ENCODE results near the gene SOCS7.
"Not testable (repeated sequence)": the region's sequence is repeated elsewhere in the genome, so short reads cannot be mapped to it uniquely, and the experiment has no call there.

The SOCS7 gene

DNA sequence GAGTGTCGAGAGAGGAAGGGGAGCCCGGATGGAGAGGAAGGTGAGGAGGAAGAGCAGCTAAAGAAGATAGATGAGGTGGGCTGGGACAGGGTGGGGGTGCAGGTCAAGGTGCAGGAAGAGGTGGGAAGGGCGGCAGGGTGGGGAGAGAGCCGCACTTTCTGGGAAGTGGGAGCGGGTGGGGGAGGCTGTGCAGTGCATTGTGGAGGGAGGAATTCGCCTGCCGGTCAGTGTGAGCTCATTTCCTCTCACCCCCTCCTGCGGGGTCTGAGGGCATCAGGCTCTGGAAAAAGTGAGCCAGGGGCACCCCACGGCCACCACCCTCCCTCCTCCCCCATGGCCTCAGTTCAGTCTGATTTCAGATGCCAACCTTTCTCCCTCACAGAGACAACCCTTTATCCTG, 74.1 kb downstream of the SOCS7 start:
- FAIRE-seq (no peak), DNase-seq (ENCODE audit: insufficient read length, low spot score) (peak; percentile 71)
- TF ChIP-seq POLR2A (IDR thresholded peaks at IDR 0.05; ENCODE audit: low read depth, low read length): no peak

DNA sequence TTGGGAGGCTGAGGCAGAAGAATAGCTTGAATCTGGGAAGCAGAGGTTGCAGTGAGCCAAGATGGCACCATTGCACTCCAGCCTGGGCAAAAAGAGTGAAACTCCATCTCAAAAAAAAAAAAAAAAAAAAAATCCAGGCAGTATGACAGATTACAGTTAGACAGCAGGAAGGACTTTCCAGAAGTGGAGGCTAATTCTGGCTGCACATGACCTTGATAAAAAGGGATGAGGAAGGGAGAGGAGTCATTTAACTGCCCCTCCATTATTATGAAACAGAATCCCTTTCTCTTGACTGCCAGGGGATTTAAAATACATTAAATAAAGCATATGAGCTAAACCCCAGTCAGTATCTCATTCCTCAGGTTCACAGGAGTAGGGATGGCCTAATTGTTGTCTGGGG, 74.8 kb downstream of the SOCS7 start:
- no peak for TF ChIP-seq POLR2A (IDR thresholded peaks at IDR 0.05; ENCODE audit: low read depth, low read length)
- FAIRE-seq: no peak
- no peak for DNase-seq (ENCODE audit: insufficient read length, low spot score)

DNA sequence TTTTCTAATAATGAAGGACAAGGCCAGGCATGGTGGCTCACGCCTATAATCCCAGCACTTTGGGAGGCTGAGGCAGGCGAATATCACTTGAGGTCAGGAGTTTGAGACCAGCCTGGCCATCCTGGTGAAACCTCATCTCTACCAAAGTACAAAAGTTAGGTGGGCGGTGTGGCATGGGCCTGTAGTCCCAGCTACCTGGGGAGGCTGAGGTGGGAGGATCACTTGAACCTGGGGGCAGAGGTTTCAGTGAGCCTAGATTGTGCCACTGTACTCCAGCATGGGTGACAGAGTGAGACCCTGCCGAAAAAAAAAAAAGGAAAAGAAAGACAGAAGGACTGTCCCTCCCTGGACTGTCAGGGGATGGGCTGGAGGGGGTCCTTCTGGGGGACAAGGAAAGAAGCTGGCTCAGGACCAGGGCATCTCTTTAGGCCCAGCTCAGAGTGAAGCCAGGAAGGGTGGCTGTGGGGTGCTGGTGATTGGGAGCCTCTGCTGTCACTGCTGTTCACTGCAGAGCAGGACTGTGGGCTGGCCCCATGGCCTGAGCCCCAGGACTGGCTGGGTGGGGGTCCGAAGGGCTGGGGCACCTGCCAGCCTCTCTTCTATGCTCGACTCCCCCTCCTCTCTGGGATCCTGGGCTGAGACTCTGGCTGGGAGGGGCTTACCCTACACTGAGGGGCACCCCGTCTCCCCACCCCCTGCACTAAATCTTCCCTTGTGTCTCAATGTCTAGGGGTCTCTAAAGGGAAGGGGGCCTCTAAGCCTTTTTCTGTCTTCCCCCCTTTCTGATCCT, 75.7 kb downstream of the SOCS7 start:
- DNase-seq (ENCODE audit: insufficient read length, low spot score) (no peak), FAIRE-seq (no peak)
- no peak for TF ChIP-seq POLR2A (IDR thresholded peaks at IDR 0.05; ENCODE audit: low read depth, low read length)

DNA sequence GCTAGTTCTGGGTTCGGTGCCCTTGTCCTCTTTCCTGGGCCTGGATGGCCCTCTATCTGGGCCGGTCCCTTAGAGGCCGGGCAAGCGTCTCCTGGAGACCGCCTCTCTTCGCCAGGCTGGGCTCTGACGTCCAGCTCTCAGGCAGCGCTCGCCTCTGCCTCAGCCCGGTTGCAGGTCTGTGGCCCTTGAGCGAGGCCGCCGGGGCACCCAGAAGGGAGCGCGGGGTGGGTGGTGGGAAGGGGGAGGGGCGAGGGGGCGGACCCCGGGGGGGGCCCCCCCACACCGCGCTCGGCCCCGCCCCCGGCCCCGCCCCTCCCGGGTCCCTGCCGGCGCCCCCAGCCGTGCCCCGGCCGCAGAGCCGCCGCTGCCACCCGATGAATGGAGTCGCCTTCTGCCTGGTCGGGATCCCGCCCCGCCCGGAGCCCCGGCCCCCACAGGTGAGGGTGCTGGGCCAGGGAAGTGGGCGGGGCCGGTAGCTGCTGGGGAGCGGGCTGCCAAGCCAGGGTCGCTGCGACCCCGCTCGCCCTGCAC, 76.5 kb downstream of the SOCS7 start, which contains the start of gene ARHGAP23:
Gene ARHGAP23, plus strand, starts transcription at position 353 of the 531 bp plus-strand sequence. Its CDS starts 22 bp downstream, at position 375.
- TF ChIP-seq POLR2A (IDR thresholded peaks at IDR 0.05; ENCODE audit: low read depth, low read length): peak; percentile 66
- no peak for FAIRE-seq
- peak; percentile 83 for DNase-seq (ENCODE audit: insufficient read length, low spot score)

DNA sequence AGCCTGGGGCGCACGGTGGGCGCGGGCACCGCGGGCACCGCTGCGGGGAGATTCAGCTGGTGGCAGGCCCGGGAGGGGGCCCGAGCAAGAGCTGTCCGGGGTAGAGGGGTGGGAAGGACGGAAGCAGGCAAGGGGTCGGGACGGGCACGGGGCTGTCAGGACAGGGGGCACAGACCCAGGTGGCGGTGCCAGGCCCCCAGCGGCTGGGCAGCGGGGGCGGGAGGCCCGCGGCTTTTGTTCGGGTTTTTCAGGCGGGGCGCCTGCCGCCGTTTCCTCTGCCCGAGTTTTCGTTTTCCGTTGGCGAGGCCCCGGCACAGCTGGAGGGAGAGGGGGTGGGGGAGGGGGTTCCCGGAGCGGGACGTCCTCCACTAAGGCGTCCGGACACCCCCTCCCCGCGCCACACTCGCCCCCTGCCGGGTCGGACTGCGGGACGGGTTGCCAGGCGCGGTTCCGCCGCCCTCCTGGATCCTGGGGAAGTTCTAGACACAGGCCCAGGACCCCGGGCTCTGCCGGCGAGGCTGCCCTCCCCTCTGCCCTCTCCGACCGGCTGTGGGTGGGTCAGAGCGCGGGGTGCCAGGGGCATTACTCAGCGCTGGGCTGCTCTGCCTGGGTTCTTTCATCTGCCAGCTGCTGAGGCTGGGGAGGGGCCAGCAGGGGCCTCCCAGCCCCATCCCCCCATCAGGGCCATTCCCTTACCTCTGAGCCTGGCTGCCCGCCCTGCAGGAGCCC, 77.2 kb downstream of the SOCS7 start:
- FAIRE-seq: no peak
- DNase-seq (ENCODE audit: insufficient read length, low spot score): no peak
- TF ChIP-seq POLR2A (IDR thresholded peaks at IDR 0.05; ENCODE audit: low read depth, low read length): peak; percentile 64

DNA sequence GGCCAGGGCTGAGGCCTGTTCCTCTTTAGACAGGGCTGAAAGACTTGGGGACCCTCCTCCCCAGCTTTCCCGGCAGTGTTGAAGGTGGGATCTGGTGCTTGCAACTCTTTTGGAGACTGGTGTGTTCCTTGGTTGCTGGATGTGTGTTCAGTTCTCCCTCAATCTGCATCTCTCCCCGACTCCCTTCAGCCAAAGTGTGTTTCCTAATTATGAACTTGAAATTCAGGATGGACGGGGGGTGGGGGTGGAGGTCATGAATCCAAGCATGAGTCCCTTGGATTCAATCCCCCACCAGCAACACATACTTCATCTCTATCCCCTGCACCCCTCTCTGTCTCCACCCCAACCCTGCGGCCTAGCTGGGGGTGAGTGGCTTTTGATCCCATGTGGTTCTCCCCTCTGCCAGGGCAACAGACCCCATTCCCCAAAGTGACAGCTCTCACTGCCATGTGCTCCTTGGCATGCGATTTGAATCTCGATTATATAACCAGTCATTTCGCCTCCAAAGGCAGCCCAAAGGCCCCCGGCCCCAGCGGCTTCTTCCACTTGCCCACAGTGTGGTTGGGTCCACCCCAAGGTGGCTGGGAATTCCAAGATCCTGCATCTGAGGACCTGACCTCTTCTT, 77.9 kb downstream of the SOCS7 start:
- no peak for FAIRE-seq
- DNase-seq (ENCODE audit: insufficient read length, low spot score): no peak
- no peak for TF ChIP-seq POLR2A (IDR thresholded peaks at IDR 0.05; ENCODE audit: low read depth, low read length)

DNA sequence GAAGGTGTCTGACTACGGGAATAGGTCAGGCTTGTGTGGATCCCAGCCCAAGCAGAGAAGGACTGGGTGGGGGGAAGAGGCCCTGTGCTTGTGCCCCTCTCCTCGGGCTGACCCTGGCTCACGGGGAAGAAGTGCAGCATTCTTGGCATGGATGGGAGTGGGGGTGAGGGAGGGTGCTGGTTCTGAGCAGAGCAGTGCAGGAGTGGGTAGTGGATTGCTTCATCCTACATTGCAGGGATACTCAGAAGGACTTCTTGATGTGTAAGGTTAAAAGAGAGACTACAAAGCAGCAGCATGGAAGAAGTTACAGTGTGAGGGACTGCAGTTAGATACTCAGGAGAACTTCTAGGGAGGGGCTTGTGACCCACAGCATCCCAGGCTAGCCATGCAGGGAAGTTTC, 78.7 kb downstream of the SOCS7 start:
- FAIRE-seq (no peak), DNase-seq (ENCODE audit: insufficient read length, low spot score) (no peak)
- TF ChIP-seq POLR2A (IDR thresholded peaks at IDR 0.05; ENCODE audit: low read depth, low read length): no peak

DNA sequence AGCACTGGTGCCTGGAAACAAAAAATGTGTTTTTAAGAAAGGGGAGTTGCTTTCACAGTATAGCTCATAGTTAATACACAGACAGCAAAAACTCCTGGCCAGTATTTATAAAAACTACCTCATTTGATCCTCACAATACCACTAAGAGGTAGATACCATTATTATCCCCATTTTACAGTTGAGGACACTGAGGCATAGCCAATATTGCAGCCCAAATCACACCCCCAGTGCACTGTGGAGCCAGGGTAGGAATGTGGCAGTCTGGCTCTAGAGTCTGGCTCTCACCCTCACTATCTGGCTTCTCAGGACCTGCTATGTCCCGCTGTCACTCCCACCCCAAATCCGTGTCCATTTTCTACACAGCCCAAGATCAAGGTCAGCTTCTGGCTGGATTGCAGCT, 79.2 kb downstream of the SOCS7 start:
- FAIRE-seq (no peak), DNase-seq (ENCODE audit: insufficient read length, low spot score) (no peak)
- no peak for TF ChIP-seq POLR2A (IDR thresholded peaks at IDR 0.05; ENCODE audit: low read depth, low read length)

DNA sequence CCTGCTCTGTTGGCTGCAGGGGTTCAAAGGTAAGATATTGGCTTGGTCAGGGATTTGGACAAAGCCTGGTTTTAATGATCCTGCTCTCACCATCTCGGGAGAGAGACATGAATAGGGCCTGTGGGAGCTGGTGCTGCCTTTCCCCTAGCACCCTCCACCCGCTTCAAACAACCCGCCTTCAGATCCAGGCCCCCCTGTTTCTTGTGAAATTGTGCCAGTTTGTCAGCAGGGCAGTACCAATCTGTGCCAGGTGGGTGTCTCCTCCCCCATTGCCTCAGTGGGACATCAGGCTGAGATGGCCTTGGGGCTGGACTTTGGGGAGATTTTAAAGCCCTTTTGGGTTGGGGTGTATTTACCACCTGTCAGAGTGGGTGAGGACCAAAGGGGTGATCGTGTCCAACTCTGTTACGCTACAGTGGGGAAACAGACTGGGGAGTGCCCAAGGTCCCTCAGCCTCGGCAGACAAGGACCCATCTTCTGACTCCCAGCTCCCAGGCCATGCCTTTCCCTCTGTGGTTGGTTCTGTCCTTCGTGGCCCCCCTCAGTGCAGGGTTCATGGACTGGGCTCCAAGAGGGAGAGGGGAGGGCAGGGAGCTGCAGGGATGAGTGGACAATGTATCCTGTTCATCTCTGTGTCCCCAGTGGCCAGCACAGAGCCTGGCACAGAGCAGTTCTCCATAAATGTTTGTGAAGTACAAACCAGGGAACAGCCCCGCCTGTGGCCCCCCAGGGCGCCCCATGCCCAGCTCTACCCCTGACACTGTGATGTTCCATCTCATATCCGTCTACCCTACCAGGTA, 79.9 kb downstream of the SOCS7 start:
- FAIRE-seq: no peak
- TF ChIP-seq POLR2A (IDR thresholded peaks at IDR 0.05; ENCODE audit: low read depth, low read length): no peak
- DNase-seq (ENCODE audit: insufficient read length, low spot score): no peak

DNA sequence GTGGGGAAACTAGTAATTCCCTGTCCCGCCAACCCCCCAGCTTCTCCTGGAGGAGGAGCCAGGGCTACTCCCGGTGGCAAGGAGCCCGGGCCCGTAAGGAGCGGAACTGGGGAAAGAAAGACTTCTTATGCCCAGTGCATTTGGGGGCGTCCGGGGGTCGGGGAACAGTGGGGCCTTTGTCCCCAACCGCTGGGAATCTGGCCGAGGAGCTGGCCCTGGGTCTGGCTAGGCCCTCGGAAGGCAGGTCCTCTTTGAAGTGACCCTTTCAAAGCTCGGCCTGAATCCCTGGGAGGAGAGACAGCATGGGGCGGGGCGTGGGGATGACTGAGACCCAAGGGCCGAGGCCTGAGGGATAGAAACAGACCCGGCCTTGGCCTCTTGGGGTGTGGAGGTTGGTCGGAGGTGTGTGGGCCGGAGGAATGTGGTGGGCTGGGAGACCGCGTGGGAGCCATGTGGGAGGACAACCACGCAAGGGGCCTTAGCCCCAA, 82.6 kb downstream of the SOCS7 start:
- TF ChIP-seq POLR2A (IDR thresholded peaks at IDR 0.05; ENCODE audit: low read depth, low read length): no peak
- no peak for FAIRE-seq
- no peak for DNase-seq (ENCODE audit: insufficient read length, low spot score)

DNA sequence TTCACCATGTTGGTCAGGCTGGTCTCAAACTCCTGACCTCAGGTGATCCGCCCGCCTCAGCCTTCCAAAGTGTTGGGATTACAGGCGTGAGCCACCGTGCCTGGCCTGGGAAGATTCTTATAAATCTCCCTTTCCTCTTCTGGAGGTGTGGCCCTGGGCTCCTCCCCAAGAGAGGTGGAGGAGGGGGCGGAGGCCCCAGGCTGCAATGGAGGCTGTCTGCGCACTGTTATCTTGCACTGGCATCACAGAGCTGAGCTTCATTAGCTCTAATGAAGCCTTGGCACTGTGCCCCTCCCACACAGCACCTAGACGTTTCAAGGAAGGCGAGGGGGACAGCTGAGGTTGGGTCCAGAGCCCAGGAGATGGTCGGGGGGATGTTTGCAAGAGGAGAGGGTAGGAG, 84.2 kb downstream of the SOCS7 start:
- FAIRE-seq (no peak), DNase-seq (ENCODE audit: insufficient read length, low spot score) (no peak)
- no peak for TF ChIP-seq POLR2A (IDR thresholded peaks at IDR 0.05; ENCODE audit: low read depth, low read length)

DNA sequence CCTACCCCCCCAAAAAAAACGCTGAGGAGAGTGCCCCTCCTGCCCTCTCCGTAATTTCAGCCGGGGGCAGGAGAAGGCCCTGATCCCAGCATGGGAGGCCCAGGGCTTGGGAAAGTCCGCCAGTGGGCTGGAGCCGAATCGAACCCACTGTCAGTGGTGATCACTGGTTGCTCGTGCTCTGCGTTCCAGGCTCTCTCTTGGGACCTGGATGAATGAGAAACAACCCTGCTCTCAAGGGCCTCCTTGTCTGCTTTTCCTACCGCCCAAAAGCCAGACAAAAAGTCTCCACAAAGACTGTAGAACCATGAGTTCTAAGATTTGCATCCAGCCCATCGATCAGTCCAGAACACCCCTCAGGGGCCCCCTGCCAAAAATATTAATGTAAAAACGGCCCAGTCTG, 84.7 kb downstream of the SOCS7 start:
- DNase-seq (ENCODE audit: insufficient read length, low spot score) (no peak), FAIRE-seq (no peak)
- no peak for TF ChIP-seq POLR2A (IDR thresholded peaks at IDR 0.05; ENCODE audit: low read depth, low read length)

DNA sequence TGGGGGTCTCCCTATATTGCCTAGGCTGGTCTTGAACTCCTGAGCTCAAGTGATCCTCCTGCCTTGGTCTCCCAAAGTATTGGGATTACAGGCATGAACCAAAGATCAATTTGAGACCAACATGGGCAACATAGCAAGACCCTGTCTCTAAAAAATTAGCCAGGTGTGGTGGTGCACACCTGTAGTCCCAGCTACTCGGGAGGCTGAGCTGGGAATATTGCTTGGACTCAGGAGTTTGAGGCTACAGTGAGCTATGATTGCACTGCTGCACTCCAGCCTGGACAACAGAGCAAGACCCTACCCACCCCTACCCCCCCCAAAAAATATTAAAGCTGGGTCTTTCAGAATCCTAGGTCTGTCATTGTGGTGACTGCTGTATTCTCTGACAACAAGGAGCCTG, 85.7 kb downstream of the SOCS7 start:
- FAIRE-seq; DNase-seq (ENCODE audit: insufficient read length, low spot score): not testable (repeated sequence)

All from H54 (cell line).